HuH-7.5 (cell line): ENCODE data around the gene RNF187.
A peak's percentile ranks its signal among the peaks of the same experiment; 100 is the strongest.
"Not testable (repeated sequence)": the region's sequence is repeated elsewhere in the genome, so short reads cannot be mapped to it uniquely, and the experiment has no call there.

ENCODE experiments used
- DNase-seq: peaks from one replicate; pipeline ENCODE4 v3.0.0; 2011; ENCODE audit warnings: low spot score

The RNF187 gene

DNA sequence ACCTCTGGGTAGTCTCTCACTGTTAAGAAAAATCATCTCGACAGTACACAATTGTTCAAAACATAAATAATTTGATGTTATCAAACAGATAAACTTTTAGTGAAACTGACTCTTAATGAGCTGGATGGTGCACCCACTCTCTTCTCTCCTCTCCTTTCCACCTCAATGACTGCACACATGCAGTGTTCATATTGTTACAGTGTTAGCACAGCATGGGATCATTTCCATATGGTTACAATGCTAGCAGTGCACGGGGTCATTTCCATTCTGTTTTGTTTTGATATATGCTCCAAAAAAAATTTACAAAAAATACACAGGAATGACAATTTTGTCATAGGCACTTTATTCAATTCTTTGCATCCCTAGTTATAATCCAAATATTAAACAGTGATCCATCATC, 26.4 kb upstream of the RNF187 start:
- DNase-seq, result no peak

DNA sequence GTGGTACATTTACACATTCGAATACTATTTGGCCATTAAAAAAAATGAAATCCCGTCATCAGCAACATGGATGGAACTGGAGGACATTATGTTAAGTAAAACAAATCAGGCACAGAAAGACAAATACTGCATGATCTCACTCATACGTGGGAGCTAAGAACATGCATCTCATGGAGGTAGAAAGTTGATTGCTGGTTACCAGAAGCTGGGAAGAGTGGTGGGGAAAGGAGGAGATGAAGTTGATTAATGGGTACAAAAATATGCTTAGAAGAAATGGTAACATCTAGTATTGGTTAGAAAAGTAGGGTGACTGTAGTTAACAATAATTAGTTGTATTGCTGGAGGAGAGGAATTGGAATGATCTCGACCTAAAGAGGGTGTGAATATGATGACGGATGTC, 24.6 kb upstream of the RNF187 start:
- DNase-seq, result no peak

GRCh38 chr1:228463009-228463558, 24.1 kb upstream of the RNF187 start:
- no peak for DNase-seq

DNA sequence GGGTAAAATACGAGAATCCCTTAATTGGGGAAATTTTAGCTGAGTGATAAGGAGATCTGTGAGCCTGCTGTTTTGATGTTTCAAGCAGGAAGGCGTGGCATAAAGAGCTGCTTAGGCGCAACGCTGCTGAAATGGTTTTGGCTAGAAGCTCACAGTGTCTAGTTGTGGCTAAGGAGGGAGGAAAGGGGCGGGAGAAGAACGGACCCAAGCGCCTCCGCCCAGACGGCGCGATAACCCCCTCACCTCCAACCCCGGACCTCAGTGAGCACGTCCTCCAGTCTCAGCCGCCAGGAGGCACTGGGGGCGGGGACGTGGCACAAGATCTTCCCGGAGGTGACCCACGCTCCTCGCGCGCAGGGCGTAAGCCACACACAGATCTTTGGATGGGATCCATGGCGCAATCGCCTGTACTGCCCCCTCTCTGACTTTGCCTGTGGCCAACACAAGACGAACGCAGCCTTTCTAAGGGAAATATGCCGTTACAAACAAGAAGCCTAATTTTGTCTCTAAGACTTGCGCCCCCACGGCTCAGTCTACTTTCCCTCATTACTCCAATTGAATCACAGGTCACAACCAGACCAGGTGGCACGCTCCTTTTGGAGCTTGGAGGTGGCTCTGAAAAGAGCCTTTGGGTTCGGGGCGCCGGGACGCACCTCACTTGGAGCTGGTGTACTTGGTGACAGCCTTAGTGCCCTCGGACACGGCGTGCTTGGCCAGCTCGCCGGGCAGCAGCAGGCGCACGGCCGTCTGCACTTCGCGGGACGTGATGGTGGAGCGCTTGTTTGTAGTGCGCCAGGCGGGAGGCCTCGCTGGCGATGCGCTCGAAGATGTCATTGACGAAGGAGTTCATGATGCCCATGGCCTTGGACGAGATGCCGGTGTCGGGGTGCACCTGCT, 23.4 kb upstream of the RNF187 start:
- DNase-seq, result no peak

GRCh38 chr1:228464487-228464983, 22.6 kb upstream of the RNF187 start:
- DNase-seq, result no peak

- no peak for DNase-seq
Observed at GRCh38 chr1:228465141-228465540, 22.0 kb upstream of the RNF187 start.

DNA sequence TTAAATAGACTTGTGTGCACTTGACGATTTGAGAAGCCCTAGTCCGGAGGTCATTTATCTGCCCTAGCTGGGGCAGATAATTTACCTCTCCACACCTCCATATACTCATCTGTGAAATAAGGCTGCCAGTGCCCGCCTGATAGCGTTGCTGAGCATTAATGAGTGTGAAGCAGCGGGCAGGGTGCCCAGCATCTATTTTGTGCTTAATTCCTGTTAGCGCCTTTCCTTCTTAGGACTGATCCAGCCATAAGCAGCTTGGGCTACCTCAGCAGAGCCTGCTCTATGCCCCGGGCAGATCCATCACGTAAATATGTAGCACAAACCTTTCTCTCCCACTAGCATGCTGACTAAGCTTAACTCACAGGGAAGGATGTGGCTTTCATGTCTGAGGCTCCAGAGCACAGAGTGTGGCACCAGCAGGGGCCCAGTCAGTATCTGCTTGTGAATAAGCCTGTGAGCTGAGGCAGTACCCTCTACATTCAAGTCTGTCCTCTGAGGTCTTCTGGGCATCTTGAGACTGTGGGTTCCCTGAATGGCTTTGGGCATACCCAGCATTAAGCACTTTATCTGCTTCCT, 21.5 kb upstream of the RNF187 start:
- DNase-seq, result no peak

DNA sequence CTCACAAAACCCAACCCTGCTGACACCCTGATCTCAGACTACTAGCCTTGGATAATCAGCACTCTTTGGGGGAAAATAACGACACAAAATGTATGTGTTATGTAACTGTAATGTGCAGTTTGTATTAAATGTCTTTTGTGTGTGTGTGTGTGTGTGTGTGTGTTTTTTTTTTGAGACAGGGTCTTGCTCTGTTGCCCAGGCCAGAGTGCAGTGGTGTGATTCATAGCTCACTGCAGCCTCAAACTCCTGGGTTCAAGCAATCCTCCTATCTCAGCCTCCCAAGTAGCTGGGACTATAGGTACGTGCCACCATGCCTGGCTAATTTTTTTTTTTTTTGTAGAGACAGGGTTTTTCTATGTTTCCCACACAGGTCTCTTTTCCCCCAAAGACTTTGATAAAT, 19.0 kb upstream of the RNF187 start:
- DNase-seq, result not testable (repeated sequence)

DNA sequence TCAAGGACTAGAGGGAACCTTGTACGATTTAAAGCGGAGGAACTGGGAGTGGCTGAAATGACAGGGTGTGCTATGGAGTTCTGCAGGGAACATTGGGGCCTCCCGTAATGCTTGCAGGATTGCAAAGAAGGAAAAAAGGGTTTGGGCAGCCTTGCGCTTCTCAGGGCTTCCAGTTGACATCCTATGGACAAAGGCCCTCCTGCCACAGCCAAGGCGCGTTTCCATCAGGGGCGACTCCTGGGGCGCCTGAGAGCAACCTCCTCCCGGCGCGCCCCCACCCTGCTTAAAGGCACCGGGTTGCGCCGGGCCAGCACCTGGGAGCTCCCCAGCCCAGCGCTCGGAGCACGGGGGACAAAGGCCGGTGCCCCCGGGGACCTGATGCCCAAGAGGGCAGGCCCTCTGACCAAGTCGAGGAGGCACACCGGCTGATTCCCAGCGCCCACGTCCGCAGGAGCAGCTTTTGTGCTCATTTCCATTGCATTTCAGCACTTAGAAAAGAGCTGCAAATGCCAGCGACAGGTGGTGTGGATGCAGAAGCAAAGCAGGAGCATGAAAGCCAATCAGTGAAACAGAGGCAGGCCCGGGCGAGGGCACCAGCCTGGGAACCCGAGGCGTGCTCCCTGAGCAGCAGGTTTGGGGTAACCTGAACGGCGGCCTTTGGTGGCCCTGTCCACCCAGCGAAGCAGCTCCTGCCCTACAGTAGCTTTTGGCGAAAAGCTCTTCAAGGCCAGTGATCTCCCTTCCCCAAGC, 17.6 kb upstream of the RNF187 start:
- DNase-seq, result no peak

- no peak for DNase-seq
Observed at GRCh38 chr1:228471154-228471761, 15.9 kb upstream of the RNF187 start.

GRCh38 chr1:228471762-228472398, 15.3 kb upstream of the RNF187 start:
- DNase-seq, result peak; percentile 57

- DNase-seq, result no peak
Observed at GRCh38 chr1:228472655-228473054, 14.5 kb upstream of the RNF187 start.

- no peak for DNase-seq
Observed at GRCh38 chr1:228474507-228474906, 12.7 kb upstream of the RNF187 start.

GRCh38 chr1:228475812-228476211, 11.4 kb upstream of the RNF187 start:
- DNase-seq, result no peak

- no peak for DNase-seq
Observed at GRCh38 chr1:228477263-228477662, 9.9 kb upstream of the RNF187 start.

- DNase-seq, result no peak
Observed at GRCh38 chr1:228478326-228478725, 8.9 kb upstream of the RNF187 start.

DNA sequence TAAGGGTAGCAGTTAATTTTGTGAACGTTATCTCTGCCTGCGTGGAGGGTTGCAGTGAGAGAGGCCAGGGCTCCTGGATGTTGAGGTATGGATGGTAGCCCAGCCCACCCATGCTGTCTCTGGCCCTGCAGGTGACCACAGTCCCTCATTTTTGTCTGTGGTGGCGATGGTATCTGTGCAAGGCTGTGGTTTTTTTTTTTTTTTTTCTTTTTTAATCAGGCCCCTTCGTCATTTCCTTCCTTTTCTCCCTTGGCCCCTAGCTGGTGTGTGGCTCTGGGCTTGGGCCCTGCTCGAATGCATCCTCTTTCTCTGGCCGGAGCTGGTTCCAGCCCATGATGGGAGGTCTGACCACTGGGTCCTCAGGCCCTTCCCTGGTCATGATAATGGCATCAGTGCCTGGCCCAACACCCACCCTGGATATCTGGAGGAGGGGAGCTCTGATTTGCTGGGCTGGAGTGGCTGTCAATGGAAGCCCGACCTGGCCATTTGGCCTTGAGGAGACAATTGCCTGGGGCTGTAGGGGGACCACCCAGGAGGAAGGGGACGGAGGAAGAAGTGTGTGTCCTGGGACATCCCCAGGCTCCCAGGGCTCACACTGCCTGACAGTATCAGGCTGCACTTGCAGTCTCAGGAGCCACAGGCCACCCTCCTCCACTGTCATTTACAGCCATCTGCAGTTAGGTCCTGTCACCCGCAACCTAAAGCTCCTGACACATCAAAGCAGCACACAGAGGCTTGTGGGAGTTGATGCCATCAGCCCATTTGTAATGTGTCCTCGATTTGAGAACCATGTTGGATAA, 8.1 kb upstream of the RNF187 start:
- no peak for DNase-seq

DNA sequence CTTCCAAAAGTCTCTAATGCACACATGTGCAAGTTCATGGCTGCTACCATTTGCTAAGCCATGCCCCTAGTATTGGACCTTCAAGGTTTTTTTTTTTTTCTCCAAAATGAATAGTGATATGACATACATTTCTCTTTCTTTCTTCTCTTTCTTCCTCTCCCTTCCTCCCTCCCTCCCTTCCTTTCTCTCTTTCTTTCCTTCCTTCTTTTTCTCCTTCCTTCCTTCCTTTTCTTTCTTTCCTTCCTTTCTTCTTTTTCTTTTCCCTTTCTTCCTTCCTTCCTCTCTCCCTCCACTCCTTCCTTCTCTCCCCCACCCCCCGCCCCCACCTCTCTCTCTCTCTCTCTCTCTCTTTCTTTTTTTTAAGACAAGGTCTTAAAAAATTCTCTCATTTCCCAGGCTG, 3.4 kb upstream of the RNF187 start:
- DNase-seq, result no peak

GRCh38 chr1:228486596-228487335, 416 bp upstream of the RNF187 start:
- peak; percentile 86 for DNase-seq
